NCI-H2029 treated with DMSO at 0.1 percent for 48 hours (cell line): Measurements from ENCODE around the gene RNF126.
"Not testable (repeated sequence)": the region's sequence is repeated elsewhere in the genome, so short reads cannot be mapped to it uniquely, and the experiment has no call there.

Experiments
- DNase-seq: peaks from one replicate; lab custom pipeline; 2025; lab: John Stamatoyannopoulos, UW

Gene RNF126

DNA sequence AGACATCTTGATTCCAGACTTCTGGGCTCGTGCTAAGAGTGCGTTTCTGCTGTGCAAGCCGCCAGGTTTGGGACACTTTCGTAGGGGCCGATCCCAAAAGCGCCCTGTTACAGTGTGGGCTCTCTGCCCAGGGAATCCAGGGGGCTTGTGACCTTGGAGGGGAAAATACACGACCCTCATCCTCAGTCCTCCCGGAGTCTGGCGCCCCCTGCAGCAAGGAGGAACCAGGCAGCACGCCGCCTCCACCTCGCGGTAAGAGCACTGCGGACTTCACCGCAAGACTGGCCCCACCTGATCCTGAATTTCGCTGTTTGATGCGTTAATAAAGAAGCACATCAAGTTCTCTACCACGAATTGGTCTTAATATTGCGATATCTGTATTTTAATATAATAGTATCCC is 34.8 kb downstream of the RNF126 start:
- no peak for DNase-seq

DNA sequence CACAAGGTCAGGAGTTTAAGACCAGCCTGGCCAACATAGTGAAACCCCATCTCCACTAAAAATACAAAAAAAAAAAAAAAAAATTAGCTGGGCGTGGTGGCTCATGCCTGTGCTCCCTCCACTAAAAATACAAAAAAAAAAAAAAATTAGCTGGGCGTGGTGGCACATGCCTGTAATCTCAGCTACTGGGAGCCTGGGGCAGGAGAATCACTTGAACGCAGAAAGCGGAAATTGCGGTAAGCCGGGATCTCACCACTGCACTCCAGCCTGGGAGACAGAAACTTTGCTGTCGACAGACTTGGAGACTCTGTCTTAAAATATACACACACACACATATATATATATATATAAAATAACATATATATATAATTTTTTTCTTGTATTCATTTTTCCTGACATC is 36.4 kb downstream of the RNF126 start:
- not testable (repeated sequence) for DNase-seq

DNA sequence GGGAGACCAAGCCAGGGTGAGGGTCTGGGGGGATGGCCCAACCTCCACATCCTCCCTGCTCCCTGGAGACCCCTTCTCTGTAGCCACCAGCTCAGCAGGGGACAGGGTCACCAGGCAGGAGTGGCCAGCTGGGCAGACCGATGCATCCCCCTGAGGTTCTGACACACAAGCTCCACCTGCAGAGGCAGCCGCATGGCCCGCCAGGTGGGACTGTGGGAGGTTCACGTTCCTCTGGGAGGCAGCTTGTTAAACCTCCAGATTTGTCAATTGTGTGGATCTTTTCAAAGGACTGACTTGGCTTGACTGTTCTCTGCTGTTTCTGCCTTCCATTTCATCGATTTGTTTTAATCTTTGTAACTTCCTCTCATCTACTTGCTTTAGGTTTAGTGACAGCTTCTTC is 37.8 kb downstream of the RNF126 start:
- no peak for DNase-seq

DNA sequence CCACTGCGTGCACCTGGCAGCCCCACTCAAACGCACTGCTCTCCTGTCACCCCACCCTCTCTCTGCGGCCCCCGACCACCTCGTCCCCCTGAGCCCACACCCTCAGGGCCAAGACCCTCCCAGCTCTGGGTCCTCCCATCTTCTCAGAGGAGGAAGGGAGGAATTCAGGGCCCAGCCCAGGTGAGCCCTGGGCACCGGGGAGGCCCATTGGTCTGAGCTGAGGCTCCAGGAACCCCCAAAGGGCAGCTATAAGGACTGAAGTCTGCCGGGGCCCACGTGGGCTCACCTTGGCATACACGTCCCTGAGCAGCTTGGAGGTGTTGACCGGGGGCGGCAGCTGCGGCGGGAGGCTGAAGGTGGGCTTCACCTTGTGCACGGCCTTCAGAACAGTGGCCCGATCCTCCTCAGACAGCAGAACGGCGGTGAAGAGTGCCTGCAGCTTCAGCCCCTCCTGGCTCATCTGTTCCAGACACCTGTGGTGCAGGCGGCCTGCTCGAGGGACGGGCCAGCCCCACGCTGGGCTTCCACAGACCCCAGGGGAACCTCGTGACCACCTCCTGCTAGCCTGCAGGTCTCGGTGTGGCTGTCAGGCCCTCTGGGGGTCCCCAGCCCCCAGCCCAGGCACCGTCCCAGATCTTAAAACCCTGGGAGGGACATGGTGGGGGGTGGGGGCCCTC is 38.4 kb downstream of the RNF126 start:
- no peak for DNase-seq

DNA sequence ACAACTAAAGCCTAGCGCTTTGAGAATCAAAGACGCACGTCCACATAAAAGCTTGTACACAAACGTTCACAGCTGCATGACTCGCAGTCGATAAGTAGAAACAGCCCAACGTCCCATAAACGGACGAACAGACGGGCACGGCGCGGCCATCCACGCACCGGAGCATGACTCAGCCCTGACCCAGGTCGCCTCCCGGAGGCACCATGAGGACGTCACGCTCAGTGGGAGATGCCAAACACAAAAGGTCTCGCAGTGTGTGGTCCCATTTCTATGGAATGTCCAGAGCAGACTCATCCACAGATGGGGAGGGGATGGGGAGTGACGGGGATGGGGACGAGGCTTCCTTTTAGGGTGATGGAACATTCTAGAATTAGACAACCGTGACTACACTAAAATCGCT is 39.0 kb downstream of the RNF126 start:
- no peak for DNase-seq

DNA sequence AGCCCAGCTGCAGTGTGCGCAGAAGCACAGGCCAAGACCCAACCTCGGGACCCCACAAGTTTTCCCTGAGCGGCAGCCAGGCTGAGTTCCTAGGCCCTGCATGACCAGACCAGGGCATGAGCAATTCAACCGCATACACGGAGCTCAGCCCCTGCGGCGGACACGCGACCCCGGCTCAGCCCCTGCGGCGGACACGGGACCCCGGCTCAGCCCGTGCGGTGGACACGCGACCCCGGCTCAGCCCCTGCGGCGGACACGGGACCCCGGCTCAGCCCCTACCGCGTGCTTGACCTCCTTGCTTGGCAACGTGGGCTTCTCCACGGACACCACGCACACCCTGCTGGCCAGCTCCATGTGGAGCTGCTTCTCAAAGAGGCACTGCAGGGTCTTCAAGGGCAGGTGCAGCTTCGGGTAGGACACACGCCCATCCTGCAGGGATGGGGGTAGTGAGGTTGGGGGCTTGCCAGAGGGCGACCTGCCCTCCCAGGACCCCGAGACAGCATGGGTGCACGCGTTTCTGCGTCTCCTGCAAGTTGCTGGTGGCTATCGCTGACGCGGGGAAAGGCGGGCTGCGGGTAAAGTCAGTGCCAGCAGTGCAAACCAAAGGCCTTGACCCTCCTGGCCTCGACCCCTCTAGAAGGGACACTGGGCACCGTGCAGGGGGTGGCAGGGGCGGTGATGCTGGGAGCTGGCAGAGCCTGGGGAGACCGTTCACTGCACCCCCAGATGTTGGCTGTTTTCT is 39.7 kb downstream of the RNF126 start:
- DNase-seq: no peak

DNA sequence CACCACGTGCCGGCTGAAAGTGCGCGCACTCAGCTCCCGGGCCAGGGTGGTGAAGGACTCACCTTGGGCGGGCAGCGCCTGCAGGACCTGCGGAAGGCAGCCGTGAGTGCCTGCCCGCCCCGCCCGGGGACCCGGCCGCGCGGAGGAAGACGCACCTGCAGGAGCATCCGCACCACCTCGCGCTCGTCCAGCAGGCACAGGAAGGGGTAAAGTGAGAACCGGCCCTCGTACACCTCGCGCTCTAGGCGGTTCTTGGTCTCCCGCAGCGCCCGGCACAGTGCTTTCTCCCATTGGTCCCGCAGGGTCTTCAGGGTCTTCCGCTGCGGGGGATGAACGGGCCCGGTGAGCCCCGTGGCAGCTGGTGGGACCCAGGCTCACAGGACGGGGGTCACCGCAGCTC is 40.3 kb downstream of the RNF126 start:
- DNase-seq: no peak

DNA sequence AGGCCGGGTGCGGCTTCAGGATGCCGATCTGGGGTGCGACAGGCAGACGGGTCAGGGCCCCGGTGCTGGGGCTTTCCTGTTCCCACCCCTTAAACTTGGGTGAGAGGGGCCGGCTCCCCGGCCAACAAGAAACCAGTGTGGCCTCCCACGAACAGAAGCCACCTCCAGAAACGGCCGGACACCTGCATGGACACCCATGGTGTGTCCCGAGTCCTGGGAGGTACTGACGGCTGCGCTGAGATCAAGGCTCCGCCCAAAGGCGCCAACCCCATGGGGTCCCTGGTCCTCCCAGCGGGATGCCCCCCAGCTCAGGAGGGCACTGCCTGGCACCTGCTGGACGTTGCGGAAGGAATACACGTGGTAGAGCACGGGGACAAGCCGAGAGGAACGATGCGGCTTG is 41.2 kb downstream of the RNF126 start:
- DNase-seq: no peak

DNA sequence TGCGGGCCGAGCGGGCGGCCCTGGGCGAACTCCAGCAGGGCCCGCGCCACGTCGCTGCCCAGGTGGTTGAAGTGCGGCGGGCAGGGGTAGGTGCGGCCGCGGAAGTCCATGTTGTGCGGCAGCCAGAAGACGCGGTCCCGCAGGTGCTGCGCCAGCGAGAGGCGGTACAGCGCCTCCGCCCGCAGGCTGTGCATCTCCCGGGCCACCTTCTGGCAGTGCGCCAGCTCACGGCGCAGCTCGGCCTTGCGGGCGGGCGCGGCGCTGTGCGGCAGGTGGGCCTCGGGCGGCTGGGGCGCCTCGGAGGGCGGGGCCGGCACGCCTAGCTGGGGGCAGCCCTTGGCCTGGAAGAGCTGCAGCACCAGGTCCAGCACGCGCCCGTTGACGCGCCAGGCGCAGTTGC is 41.8 kb downstream of the RNF126 start:
- DNase-seq: not testable (repeated sequence)

DNA sequence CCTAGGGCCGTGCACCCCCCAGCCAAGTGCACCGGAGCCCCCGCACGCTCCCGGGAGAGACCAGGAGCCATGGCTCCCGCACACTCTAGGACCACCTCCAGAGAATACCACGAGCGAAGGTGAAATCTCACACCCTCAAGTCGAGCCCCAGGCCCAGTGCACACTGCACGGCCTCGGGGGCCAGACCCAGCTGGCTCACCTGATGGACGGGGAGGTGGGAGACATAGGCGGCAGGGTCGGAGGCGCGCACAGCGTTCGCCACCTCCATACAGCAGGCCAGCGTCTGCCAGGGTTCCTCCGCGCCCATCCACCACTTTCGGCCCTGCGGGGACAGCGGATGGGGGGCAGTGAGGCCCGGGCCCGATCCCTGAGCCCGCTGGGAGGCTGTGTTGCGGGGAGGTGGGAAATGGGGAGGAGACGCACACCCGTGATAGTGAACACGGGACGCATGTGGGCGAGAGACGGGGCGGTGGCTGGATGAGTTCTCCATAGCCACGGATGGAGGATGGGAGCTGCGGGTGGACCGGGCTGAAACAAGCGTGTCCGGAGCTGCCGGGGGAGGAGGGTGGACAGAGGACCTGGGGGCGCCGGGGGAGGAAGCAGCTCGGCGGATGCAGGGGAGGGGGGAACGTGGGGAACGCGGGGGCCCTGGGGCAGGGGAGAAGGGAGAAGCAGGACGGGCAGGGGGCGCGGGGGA is 42.7 kb downstream of the RNF126 start:
- DNase-seq: no peak

DNA sequence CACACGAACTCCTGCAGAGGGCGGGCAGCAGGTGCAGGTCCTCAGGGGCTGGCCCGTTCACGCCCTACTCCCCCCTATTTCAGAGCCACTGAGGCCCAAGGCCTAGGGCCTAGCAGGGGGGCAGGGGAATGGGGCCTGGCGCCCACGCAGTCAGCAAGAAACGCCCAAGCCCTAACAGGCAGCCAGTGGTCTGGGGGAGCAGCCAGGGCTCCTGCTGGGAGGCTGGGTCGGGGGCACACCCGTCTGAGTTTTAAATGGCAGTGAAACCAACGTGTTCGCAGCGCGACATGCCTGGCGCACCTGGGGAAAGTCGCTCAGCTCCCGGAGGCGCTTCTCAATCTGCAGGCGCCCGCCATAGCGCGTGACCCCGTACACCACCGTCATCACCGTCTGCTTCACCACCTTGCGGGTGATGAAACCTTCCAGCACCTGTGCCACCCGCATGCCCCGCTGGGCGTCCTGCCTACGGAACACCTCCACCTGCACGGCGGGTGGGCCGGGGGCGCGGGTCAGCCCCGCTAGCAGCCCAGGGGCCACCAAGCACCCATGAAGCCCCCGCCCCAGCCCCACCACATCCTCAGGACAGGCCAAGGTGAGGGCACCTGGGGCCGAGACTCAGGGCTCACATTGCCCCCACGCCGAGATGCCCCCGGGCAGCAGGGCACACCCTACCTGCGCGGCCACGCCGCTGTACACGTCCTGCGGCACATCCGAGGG is 43.6 kb downstream of the RNF126 start:
- no peak for DNase-seq

DNA sequence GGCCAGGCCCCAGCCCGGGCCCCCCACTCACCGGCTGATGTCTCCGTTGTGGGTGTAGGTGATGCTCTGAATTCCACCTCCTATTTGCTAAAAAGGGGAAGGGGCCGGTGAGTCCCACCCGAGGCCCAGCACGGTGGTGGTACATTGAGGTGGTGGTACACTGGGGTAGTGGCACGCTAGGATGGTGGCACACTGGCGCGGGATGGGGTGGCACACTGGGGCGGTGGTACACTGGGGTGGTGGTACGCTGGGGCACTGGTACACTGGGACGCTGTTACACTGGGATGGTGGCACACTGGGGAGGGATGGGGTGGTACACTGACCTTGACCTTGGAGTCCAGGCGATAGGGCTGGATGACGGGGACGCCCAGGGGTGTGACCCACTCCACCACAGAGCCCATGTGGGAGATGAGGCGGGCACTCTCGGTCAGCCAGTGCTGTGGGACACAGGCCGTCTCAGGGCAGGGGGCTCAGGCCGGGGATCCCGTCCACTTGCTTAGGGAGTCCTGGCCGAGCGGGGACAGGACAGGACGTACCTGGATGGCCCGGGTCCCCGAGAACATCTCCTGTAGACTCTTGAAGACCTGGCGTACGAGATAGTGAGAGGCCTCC is 44.2 kb downstream of the RNF126 start:
- no peak for DNase-seq

DNA sequence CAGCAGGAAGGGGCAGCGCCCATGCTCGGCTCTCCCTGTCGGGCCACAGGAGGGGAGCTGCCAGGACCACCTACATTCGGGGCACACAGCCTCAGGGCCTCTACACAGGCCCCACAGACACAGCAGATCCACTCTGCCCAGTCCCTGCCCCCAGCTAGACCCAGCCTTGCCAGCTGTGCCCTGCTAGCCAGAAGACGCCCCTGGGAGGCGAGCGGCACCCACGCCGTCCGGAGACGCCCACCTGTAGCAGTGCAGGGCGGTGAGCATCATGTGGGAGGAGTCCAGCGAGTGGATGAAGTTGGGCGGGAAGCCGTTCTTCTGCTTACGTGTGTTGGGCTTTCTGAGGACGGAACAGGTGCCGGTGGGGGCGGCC is 44.8 kb downstream of the RNF126 start:
- DNase-seq: no peak

DNA sequence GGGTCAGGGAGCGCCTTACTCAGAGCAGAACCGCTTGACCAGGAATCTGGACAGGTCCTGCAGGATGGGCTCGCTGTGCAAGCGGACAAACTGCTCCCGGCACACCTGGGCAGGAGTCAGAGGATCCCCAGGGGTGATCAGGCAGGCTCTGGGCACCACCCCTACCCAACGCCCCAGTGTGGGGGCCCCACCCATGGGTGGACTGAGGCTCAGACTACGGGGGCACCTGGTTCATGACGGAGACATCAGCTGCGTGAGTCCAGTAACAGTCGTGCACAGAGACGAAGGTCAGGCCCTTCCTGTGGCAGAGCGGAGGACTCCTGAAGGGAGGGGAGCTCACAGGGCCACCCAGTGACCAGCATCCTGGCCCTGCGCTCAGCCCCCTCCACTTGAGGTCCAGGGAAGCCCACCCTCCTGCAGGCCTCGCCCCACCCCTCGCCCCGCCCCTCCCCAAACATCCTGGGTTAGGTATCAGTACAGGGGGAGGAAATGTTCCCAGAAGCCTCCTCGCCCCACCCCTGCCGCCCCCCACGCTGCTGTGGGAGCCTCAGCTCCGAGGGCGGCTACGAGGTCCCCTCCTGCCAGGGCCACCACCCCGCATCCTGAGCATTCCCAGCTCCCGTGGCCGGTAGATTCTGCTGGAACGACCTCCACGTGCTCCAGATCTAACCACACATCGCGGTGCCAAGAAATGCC is 45.3 kb downstream of the RNF126 start:
- no peak for DNase-seq

DNA sequence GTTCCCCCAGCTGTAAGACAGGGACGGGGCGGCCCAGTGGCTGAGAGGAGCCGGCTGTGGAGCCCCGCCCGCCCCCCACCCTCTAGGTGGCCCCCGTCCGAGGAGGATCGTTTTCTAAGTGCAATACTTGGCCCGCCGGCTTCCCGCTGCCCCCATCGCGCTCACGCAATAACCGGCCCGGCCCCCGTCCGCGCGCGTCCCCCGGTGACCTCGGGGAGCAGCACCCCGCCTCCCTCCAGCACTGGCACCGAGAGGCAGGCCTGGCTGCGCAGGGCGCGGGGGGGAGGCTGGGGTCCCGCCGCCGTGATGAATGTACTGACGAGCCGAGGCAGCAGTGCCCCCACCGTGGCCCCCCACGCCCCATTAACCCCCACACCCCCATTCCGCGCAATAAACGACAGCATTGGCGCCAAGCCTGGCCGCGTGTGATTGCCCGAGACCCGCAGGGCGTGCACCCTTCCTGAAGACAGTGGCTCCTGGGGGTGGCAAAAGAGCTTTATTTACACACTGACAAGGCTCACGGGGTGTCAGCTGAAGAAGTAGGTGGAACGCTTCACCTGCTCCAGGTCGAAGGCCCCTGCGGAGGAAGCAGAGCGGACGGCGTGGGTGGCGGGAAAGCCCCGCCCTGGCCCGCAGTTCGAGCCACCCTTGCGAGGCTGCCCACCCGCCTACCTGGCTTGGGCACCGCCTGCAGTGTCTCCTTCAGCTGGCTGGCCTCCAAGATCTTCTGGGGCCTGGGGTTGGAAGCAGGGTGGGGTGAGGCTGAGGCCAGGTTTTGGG is 46.1 kb downstream of the RNF126 start:
- no peak for DNase-seq

DNA sequence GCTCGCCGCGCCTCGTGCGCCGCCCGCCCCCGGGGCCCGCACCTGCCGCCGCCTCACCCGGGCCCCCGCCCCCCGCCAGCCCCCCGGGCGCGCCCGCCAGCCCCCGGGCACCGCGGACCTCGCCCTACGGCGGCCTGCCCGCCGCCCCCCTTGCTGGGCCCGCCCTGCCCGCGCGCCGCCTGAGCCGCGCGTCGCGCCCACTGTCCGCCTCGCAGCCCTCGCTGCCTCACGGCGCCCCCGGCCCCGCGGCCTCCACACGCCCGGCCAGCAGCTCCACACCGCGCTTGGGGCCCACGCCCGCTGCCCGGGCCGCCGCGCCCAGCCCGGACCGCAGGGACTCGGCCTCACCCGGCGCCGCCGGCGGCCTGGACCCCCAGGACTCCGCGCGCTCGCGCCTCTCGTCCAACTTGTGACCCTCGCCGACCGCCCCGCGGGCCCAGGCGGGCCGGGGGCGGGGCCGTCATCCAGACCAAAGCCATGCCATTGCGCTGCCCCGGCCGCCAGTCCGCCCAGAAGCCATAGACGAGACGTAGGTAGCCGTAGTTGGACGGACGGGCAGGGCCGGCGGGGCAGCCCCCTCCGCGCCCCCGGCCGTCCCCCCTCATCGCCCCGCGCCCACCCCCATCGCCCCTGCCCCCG is 46.8 kb downstream of the RNF126 start:
- no peak for DNase-seq

DNA sequence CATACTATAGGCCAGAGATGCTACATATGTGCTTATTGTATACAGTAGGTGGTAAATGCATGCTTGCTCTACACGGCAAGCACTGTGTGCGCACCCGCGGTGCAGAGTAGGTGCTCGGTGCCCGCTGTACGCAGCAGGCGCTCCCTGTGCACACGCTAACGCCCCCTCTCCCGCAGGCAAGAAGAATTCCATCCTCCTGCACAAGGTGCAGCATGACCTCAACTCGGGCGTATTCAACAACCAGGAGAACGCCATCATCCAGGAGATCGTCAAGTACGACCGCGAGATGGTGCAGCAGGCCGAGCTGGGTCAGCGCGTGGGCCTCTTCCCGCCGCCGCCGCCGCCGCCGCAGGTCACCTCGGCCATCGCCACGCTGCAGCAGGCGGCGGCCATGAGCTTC is 47.4 kb downstream of the RNF126 start:
- DNase-seq: no peak

DNA sequence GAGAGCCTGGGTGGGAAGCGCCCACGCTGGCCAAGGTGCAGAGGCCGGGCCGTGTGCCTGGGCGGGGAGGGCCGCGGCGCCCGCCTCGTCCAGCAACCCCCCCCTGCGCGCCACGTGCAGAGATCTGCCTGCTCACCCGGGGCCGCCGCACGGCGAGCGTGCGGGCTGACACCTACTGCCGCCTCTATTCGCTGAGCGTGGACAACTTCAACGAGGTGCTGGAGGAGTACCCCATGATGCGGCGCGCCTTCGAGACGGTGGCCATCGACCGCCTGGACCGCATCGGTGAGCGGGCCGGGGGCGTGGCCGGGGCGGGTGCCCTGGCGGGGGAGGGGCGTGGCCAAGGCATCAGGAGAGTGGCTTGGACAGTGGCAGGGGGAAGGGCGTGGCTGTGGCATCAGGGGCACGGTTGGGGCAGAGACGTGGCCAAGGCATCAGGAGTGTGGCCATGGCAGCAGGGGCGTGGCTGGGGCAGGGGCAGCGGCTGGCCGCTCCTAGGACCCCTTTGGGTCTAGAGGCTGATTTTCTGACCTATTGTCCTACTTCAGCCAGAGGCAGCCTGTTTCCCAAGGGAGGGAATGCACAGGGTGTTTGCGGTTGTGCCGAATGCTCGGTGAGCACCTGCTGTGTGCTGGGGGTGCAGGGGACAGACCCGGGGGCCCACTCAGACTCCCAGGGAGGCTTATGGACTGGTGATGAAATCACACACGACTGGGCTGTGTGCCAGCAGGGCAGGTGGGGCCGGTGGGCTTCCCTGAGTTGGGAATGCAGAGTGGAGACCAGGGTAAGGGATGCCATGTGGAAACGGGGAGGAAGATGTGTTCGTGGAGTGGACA is 49.1 kb downstream of the RNF126 start:
- DNase-seq: no peak

DNA sequence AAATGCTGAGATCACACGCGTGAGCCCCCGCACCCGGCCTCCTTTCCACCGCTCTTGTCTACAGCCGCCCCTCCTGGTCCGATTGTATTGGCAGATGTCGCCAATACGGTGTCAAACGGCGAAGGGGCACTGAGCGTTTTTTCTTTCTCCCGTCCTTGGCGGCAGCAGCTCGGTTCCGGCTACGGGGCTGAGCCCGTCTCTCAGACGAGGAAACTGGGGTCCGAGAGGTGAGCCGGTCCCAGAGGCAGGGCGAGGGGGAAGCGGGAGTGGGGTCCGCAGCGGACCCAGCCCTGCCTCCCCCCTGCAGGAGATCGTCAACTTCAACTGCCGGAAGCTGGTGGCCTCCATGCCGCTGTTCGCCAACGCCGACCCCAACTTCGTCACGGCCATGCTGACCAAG is 50.1 kb downstream of the RNF126 start:
- no peak for DNase-seq
